Measurements from ENCODE around the gene GGT6.

Gene GGT6

DNA sequence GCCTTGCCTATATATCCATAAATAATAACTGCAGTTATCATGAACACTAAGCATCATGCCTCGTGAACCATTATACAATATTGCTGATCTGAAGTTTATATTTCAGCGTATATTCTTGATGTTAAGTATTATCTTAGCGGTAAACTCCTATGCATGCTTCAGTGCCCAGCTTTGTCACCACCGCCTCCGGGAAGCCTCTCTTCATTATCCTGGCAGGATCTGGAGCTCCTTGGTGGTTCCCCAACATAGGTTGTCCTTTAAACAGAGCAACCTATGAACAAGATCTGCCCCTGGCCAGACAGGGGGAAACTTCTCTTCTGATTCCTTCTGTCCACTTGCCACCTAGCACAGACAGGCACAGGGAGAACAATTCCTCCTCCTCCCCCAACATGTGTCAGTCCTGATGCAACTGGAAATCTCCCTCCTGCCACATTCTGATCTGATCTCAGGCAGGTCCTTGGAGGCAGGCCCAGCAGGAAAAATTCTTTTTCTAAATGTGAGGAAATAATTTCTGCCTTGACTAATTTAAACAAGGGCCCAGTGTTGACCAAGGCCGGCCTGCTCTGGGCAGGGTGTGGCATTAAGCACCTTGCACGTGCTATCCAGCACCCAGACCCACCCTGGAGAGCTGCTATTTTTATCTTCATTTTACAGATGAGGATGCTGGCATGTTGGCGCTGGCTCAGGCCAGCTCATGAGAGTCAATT, 39.3 kb downstream of the GGT6 start:
- no peak for DNase-seq (ENCODE audit: low read depth in 2 of 2)

DNA sequence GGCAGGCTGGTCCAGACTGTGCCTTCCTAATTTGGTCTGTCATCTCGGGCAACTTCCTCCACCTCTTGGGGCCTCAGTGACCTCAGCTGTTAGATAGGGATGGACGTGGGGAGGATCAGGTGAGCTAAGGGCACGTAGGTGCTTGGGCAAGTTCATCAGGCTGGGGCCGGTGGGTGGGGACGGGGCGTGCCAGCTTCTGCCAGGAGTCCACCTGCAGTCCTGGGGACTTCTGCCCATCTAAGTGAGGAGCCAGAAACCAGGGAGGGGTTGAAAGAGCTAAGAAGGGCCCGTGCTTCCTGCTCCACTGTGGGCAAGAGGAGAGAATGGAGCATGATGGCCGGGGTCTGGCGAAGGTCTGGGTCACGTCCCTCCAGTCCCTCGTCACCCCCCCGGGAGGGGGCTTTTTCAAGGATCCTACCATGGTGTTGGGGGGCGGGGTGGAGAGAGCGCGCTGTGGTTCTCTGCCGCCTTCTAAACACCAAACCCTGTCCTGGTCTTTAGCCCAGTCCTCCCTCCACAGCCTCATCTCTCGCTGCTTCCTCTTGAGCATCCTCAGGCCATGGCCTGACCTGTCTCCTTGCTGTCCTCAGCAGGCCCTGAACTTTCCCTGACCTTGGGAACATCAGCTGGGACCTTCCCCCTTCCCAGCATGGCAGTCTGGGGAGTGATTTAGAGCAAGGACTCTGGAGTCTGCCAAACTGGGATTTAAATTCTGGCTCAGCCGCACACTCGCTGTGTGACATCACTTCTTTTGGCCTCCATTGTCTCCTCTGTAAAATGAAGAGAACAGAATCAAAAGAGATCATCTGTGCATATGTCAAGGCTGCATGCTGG, 40.1 kb downstream of the GGT6 start:
- DNase-seq (ENCODE audit: low read depth in 2 of 2): no peak

DNA sequence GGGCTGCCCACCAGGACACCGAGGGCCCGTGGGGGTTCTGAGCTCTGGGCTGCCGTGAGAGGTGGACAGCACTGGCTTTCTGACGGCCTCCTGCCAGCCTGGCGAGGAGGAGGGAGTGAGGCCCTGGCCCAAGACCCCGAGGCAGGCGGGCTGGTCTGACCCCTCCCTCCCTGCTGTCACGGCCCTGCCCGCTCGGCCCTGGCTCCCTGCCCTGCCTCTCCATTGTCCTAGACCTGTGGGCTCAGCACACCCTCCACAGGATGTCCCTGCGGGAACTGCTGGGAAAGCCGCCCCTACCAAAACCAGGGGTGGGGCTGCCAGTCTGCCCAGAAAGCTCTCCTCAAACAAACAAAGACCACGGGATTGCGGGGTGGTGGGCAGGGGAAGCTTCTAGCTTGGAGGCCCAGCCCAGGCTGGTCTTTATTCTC, 41.0 kb downstream of the GGT6 start:
- DNase-seq (ENCODE audit: low read depth in 2 of 2): no peak

DNA sequence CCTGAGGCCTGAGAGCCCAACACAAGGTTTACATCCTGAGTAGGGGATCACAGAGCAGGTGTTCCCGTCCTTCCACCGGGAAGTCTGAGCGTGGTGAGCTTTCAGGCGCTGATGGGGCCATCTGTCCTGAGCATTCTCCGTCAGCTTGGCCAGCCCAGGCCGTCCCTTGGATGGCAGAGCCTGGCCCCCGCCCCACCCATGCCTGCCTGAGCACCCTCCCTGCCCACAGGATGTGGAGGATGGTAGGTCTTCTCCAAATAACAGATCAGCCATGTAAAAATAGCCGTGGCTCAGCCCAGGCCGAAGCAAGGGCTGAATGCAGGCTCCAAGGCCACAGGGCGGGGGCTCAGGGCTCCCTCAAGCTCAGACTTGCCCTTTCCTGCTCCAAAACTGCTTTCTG, 41.5 kb downstream of the GGT6 start:
- DNase-seq (ENCODE audit: low read depth in 2 of 2): no peak

GRCh38 chr17:4516735-4517134, 43.6 kb downstream of the GGT6 start:
- DNase-seq (ENCODE audit: low read depth in 2 of 2): no peak

DNA sequence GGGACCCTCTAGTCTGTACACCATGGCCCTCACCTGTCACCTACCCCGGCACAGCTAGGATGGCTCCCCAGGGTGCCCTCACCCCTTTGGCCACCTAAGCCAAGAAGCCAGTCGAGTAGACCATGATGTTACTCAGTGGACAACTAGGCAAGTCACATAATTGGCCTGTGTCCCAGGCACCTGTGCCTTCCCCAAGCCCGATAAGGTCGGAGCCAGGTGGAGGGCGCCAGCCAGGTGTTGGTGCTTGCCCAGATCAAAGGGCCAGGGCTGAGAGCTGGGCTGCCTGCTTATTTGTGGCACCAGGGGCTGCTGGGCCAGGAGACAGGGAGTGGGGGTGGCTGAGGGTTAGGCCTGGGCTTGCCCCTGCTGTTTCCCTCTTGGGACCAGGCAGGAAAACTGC, 44.9 kb downstream of the GGT6 start:
- DNase-seq (ENCODE audit: low read depth in 2 of 2): no peak

- no peak for DNase-seq (ENCODE audit: low read depth in 2 of 2)
Observed at GRCh38 chr17:4514779-4515178, 45.6 kb downstream of the GGT6 start.

GRCh38 chr17:4514206-4514605, 46.2 kb downstream of the GGT6 start:
- DNase-seq (ENCODE audit: low read depth in 2 of 2): no peak

DNA sequence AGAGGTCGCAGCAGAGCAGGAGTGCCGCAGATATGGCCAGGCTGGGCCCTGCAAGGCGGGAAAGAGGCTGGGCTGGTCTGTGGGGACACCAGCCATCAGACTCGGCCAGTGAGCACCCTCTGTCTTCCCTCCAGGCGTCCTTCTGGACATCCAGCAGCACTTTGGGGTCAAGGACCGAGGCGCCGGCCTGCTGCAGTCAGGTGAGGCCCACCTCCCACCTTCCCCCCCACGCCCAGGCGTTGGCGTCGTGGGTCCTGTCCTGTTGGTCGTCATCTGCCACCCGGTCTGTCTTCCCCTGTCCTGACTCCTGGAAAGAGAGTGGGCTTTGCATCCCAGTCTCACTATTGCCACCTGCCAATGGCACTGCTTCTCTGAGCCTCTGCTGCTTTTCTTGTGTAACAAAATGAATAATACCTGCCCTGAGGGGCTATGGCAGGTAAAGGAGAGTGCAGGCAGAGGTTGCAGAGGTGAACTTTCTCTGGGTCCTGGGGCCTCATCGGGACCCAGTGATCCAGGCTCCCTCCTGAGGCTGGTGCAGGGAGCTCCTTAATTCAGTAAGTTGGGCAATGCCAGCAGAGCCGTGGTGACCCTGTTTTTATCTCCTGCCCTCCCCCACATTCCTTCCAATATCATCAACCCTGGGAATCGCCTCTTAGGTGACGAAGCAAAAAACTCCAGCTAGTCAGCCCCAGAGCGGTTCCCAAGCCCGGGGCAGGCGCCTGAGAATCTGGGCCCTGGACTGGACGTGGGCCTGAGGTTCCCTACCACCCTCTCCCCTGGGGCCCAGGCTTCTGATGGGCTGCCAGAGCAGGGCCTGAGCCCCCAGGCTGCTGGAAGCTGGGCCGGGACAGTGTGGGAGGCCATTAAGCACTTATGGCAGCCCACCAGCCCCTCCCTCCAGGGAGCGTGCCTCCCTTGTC, 47.0 kb downstream of the GGT6 start:
- no peak for DNase-seq (ENCODE audit: low read depth in 2 of 2)

GRCh38 chr17:4512156-4513112, 47.9 kb downstream of the GGT6 start:
- no peak for DNase-seq (ENCODE audit: low read depth in 2 of 2)

GRCh38 chr17:4511199-4511932, 49.0 kb downstream of the GGT6 start:
- DNase-seq (ENCODE audit: low read depth in 2 of 2): no peak

DNA sequence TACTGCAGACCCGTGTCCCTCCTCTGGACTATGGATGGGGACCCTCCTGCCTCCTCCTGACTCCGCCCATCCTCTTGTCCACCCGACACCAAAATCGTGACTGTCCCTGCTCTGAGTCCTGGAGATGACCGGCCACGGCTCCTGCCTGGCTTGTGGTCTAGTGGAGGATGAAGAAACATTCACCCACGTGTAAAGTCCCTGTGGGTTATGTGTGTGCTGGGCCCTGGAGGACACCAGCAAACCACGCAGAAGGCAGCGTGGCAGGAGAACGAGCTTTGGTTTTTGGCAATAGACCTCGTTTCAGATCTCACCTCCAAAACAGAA, 49.8 kb downstream of the GGT6 start:
- no peak for DNase-seq (ENCODE audit: low read depth in 2 of 2)

GRCh38 chr17:4509923-4510617, 50.3 kb downstream of the GGT6 start:
- no peak for DNase-seq (ENCODE audit: low read depth in 2 of 2)

- DNase-seq (ENCODE audit: low read depth in 2 of 2): no peak
Observed at GRCh38 chr17:4509401-4509800, 51.0 kb downstream of the GGT6 start.

GRCh38 chr17:4508207-4508606, 52.2 kb downstream of the GGT6 start:
- no peak for DNase-seq (ENCODE audit: low read depth in 2 of 2)

DNA sequence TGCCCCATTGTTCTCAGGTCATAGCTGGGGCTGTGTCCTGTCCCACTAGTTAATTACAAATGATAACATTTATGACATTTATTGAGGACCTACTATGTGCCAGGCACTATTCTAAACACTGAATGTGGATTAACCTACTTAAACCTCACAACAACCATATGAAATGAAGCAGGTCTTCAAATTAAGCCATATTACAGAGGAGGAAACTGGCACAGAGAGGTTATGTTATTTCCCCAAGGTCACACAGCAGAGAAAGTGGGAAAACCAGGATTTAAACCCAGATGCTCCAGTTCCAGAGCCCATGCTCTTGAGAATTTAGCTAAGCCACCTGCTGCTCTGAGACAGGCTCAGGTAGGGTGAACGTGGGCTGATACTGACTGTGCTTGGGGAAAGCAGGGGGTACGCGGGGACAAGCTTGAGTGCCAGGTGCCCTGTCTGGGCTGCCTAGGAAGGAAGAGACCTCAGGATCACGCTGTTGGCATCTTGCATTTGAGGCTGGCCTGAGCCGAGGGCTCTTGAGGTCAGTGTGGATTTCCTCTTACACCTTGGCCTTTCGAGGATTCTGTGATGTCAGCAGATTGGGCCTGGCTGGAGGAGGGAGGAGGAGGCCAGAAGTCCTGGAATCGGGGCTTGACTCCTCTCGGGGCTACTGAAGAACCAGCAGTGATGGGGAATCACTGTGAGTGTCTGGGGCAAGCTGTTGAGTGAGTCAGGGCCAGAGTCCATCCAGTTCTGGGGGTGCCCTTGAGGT, 52.8 kb downstream of the GGT6 start:
- DNase-seq (ENCODE audit: low read depth in 2 of 2): no peak

All from stimulated activated CD4-positive, alpha-beta T cell treated with anti-CD3 and anti-CD28 coated beads, Interleukin-1b, Interleukin-23, amount 100 ng/mL, for 4 hours (primary cell).